ENCODE measurements around the gene ZC2HC1B.

DNA sequence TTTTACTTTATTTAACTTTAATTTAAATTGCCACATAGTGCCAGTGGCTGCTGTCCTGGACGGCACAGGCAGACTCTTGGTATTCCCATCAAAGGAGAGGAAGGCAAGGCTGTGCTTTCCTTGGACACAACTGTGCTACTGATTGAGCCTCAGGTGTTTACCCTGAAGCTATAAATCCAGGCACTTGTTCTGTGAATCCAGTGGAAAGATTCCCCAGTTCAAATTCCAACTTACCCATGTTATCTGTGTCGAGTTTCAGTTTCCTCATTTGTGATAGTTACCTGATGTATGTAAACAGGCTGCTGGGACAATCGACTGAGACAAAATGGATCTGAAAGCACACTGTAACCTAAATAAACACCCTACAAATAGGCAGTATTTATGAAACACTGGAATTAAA lies 86.6 kb downstream of the ZC2HC1B start:
- TF ChIP-seq, protein P1, sequence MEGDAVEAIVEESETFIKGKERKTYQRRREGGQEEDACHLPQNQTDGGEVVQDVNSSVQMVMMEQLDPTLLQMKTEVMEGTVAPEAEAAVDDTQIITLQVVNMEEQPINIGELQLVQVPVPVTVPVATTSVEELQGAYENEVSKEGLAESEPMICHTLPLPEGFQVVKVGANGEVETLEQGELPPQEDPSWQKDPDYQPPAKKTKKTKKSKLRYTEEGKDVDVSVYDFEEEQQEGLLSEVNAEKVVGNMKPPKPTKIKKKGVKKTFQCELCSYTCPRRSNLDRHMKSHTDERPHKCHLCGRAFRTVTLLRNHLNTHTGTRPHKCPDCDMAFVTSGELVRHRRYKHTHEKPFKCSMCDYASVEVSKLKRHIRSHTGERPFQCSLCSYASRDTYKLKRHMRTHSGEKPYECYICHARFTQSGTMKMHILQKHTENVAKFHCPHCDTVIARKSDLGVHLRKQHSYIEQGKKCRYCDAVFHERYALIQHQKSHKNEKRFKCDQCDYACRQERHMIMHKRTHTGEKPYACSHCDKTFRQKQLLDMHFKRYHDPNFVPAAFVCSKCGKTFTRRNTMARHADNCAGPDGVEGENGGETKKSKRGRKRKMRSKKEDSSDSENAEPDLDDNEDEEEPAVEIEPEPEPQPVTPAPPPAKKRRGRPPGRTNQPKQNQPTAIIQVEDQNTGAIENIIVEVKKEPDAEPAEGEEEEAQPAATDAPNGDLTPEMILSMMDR (IDR thresholded peaks at IDR 0.05), result no peak
- no peak for TF ChIP-seq GATA2 (CRISPR knock-in tag; IDR thresholded peaks at IDR 0.05)
- no peak for TF ChIP-seq JUND (IDR thresholded peaks at IDR 0.05)
- TF ChIP-seq NFIC (IDR thresholded peaks at IDR 0.05; ENCODE audit: borderline replicate concordance), result no peak
- no peak for TF ChIP-seq YY1 (IDR thresholded peaks at IDR 0.05; ENCODE audit: low read depth)
- TF ChIP-seq EP300 (IDR thresholded peaks at IDR 0.05; ENCODE audit: borderline replicate concordance in 1 of 2, low read depth in 1 of 2, low read length in 1 of 2), result no peak
- TF ChIP-seq EZH2phosphoT487 (IDR thresholded peaks at IDR 0.05; ENCODE audit: borderline replicate concordance, low read depth), result no peak
